Keratinocyte (primary cell): Measurements from ENCODE around the gene MX2. TPM values are rescaled to one million over a fixed set of nuclear protein-coding genes. Genes with fewer than 3 reads are reported as not detected.
"Not testable (repeated sequence)": the region's sequence is repeated elsewhere in the genome, so short reads cannot be mapped to it uniquely, and the experiment has no call there.

Experiments used
- DNase-seq: peaks from one replicate; pipeline ENCODE4 v3.0.0-alpha.2; 2011; ENCODE audit warnings: low read depth, missing footprints, low spot score
- FAIRE-seq: peaks from 2 replicates; lab custom pipeline; 2011; peaks lifted over from hg19 to GRCh38; lab: Jason Lieb, UNC
- H2AFZ ChIP-seq: 2 replicates; pipeline ENCODE4 v1.6.0; 2012; ENCODE audit warnings: low read length, control low read depth, inconsistent platforms; ENCODE audit not compliant: control insufficient read depth
- H3K27ac ChIP-seq: 2 replicates; pipeline ENCODE4 v1.5.1; 2011; ENCODE audit warnings: low read length; ENCODE audit not compliant: control insufficient read depth, insufficient read depth
- H3K27me3 ChIP-seq: 3 replicates; pipeline ENCODE4 v1.6.0; 2011; ENCODE audit warnings: low read length; ENCODE audit not compliant: control insufficient read depth, insufficient read depth; ENCODE audit errors: extremely low read depth
- H3K36me3 ChIP-seq, 2 experiments: 2 replicates in 1 of 2; 3 replicates in 1 of 2; pipeline ENCODE4 v1.5.1; 2011; ENCODE audit warnings: low read length in 2 of 2, mild to moderate bottlenecking in 1 of 2; ENCODE audit not compliant: control insufficient read depth in 2 of 2, insufficient read depth in 2 of 2; ENCODE audit errors: extremely low read depth in 1 of 2
- H3K4me1 ChIP-seq: 3 replicates; pipeline ENCODE4 v1.5.1; 2011; ENCODE audit warnings: low read length; ENCODE audit not compliant: control insufficient read depth, insufficient read depth; ENCODE audit errors: extremely low read depth
- H3K4me2 ChIP-seq: 3 replicates; pipeline ENCODE4 v1.6.0; 2011; ENCODE audit warnings: low read depth, low read length; ENCODE audit not compliant: control insufficient read depth, insufficient read depth; ENCODE audit errors: extremely low read depth
- H3K4me3 ChIP-seq, 3 experiments: fragments of 200-600 bp in 1 of 3; sonication (generic) in 1 of 3; 2 replicates in 2 of 3; 3 replicates in 1 of 3; pipeline ENCODE4 v1.5.1; 2011 to 2016; ENCODE audit warnings: low read length in 3 of 3, mild to moderate bottlenecking in 3 of 3, control low read depth in 2 of 3, inconsistent platforms in 1 of 3, low read depth in 1 of 3, mixed read lengths in 1 of 3, mixed run types in 1 of 3, moderate library complexity in 1 of 3; ENCODE audit not compliant: control insufficient read depth in 2 of 3, insufficient read depth in 2 of 3; ENCODE audit errors: extremely low read depth in 1 of 3
- H3K79me2 ChIP-seq: 2 replicates; pipeline ENCODE4 v1.6.0; 2012; ENCODE audit warnings: low read length; ENCODE audit not compliant: control insufficient read depth, insufficient read depth
- H3K9ac ChIP-seq: 3 replicates; pipeline ENCODE4 v1.6.0; 2011; ENCODE audit warnings: low read length; ENCODE audit not compliant: control insufficient read depth, insufficient read depth; ENCODE audit errors: extremely low read depth
- H3K9me1 ChIP-seq: 3 replicates; pipeline ENCODE4 v1.6.0; 2011; ENCODE audit warnings: low read length; ENCODE audit not compliant: control insufficient read depth, insufficient read depth; ENCODE audit errors: extremely low read depth
- H3K9me3 ChIP-seq: 2 replicates; pipeline ENCODE4 v1.5.1; 2012; ENCODE audit warnings: low read depth, low read length; ENCODE audit not compliant: control insufficient read depth
- H4K20me1 ChIP-seq: 3 replicates; pipeline ENCODE4 v1.6.0; 2011; ENCODE audit warnings: low read length; ENCODE audit not compliant: control insufficient read depth, insufficient read depth; ENCODE audit errors: extremely low read depth
- CTCF ChIP-seq, 3 experiments: IDR thresholded peaks in 1 of 3; conservative IDR thresholded peaks in 1 of 3; optimal IDR thresholded peaks in 1 of 3; 2 replicates in 2 of 3; 3 replicates in 1 of 3; pipeline versions ENCODE3 to v1.5.1; 2011; ENCODE audit warnings: low read length in 3 of 3, mild to moderate bottlenecking in 3 of 3, moderate library complexity in 2 of 3, control low read depth in 1 of 3, inconsistent platforms in 1 of 3; ENCODE audit not compliant: insufficient read depth in 2 of 3; ENCODE audit errors: extremely low read depth in 1 of 3
- EZH2 ChIP-seq: IDR thresholded peaks from one replicate; pipeline ENCODE4 v1.6.1; 2012; ENCODE audit warnings: inconsistent platforms, mild to moderate bottlenecking, low read length, moderate library complexity
- dilution Hi-C: fragments of 300-500 bp; cut with MboI; formaldehyde crosslinking; loops from one replicate; pipeline ENCODE4 v1.7.0; 2020; ENCODE audit warnings: low sequenced_read_pairs; ENCODE audit not compliant: extremely low pct_ligation_motif_present
- polyA plus RNA-seq, 5 experiments: library from polyadenylated mRNA; depleted of rRNA in 3 of 5; stranded (reverse) in 3 of 5; stranded (forward) in 1 of 5; unstranded in 1 of 5; fragments of >200 nt; gene quantifications; 1 replicate in 1 of 5; 2 replicates in 3 of 5; 3 replicates in 1 of 5; pipeline versions ENCODE4 v1.2.1 to v1.2.3, GENCODE V29; 2011 to 2012; ENCODE audit warnings: missing spikeins in 2 of 5, low read depth in 1 of 5, low replicate concordance in 1 of 5

Gene MX2
- polyA plus RNA-seq, 1 donor (not counting 4 experiments of a cell fraction or from before 2014, with no cell fraction given), result 7.1 TPM

- H3K79me2 ChIP-seq, result no peaks in the 10 kb centered on the region
- no peaks in the 10 kb centered on the region for H3K9me1 ChIP-seq
- no peak for TF ChIP-seq EZH2
- no peak for TF ChIP-seq CTCF (optimal IDR thresholded peaks at IDR 0.05 in 1 of 3, IDR thresholded peaks at IDR 0.05 in 1 of 3, conservative IDR thresholded peaks at IDR 0.05 in 1 of 3; ENCODE audit: extremely low read depth in 1 of 3, insufficient read depth in 2 of 3, low read length in 3 of 3)
- H4K20me1 ChIP-seq, result no peaks in the 10 kb centered on the region
- H3K27me3 ChIP-seq, result peaks cover 6% of the 10 kb centered on the region
- H3K9me3 ChIP-seq, result no peaks in the 10 kb centered on the region
- H2AFZ ChIP-seq, result no peak overlapping the region
- DNase-seq (no peak), FAIRE-seq (no peak)
- no peaks in the 10 kb centered on the region for H3K4me1 ChIP-seq
- no peak overlapping the region for H3K9ac ChIP-seq
- no peaks in the 10 kb centered on the region for H3K36me3 ChIP-seq
- no peak overlapping the region for H3K27ac ChIP-seq
- H3K4me3 ChIP-seq, result no peak overlapping the region
- dilution Hi-C loops, result no loop called here
- H3K4me2 ChIP-seq, result no peak overlapping the region
Observed at GRCh38 chr21:41358193-41359166, 3.3 kb upstream of the MX2 start.

GRCh38 chr21:41359286-41359685 is 2.5 kb upstream of the MX2 start:
- Histone ChIP-seq H2AFZ (no peak overlapping the region), H3K79me2 (no peaks in the 10 kb centered on the region), H3K9ac (no peak overlapping the region), H3K9me1 (no peaks in the 10 kb centered on the region), H3K27ac (no peak overlapping the region), H3K4me2 (no peak overlapping the region), H3K4me3 (no peak overlapping the region), H4K20me1 (no peaks in the 10 kb centered on the region), H3K36me3 (no peaks in the 10 kb centered on the region), H3K4me1 (no peaks in the 10 kb centered on the region), H3K9me3 (no peaks in the 10 kb centered on the region), H3K27me3 (peaks cover 12% of the 10 kb centered on the region)
- TF ChIP-seq CTCF (optimal IDR thresholded peaks at IDR 0.05 in 1 of 3, IDR thresholded peaks at IDR 0.05 in 1 of 3, conservative IDR thresholded peaks at IDR 0.05 in 1 of 3; ENCODE audit: extremely low read depth in 1 of 3, insufficient read depth in 2 of 3, low read length in 3 of 3), result no peak
- TF ChIP-seq EZH2, result no peak
- dilution Hi-C loops, result no loop called here
- FAIRE-seq, result no peak
- no peak for DNase-seq

GRCh38 chr21:41359754-41360071 is 2.1 kb upstream of the MX2 start:
- dilution Hi-C loops, H3K9me3 ChIP-seq, H3K9ac ChIP-seq, H3K4me2 ChIP-seq, H3K27ac ChIP-seq, H2AFZ ChIP-seq, H3K4me1 ChIP-seq, H3K36me3 ChIP-seq, DNase-seq, FAIRE-seq, H3K79me2 ChIP-seq, H4K20me1 ChIP-seq, H3K9me1 ChIP-seq, H3K4me3 ChIP-seq: not testable (repeated sequence)
- peaks cover 12% of the 10 kb centered on the region for H3K27me3 ChIP-seq
